IMR-90 (cell line): ENCODE data around the gene DDC. TPM values are rescaled to one million over a fixed set of nuclear protein-coding genes. Genes with fewer than 3 reads are reported as not detected.

Source experiments
- RAD21 ChIP-seq: IDR thresholded peaks from 2 replicates; pipeline ENCODE4 v1.6.1; 2012; ENCODE audit warnings: low read length, improper control_type of control experiment
- polyA plus RNA-seq, 3 experiments: library from polyadenylated mRNA; depleted of rRNA; stranded (reverse); fragments of >200 nt; gene quantifications; 2 replicates each; pipeline ENCODE4 v1.2.3, GENCODE V29; 2012; ENCODE audit warnings: low replicate concordance in 1 of 3
- total RNA-seq: library from RNA; depleted of rRNA; stranded (reverse); fragments of >200 nt; gene quantifications from 2 replicates; pipeline ENCODE4 v1.2.3, GENCODE V29; 2012
- TF ChIP-seq, protein P1 (sequence below): fragments of 150-350 bp; IDR thresholded peaks from 2 replicates; pipeline ENCODE4 v1.6.1; 2017; ENCODE audit warnings: mild to moderate bottlenecking, antibody characterized with exemption, low read length, low read depth
- TF ChIP-seq, protein P2 (sequence below): conservative IDR thresholded peaks from 2 replicates; pipeline ENCODE4 v1.5.1; 2012; ENCODE audit warnings: mild to moderate bottlenecking, low read depth, low read length, improper control_type of control experiment

DDC gene
- total and polyA plus RNA-seq, 2 of the 4 experiments (the other 2 are of a cell fraction), result not detected

DNA sequence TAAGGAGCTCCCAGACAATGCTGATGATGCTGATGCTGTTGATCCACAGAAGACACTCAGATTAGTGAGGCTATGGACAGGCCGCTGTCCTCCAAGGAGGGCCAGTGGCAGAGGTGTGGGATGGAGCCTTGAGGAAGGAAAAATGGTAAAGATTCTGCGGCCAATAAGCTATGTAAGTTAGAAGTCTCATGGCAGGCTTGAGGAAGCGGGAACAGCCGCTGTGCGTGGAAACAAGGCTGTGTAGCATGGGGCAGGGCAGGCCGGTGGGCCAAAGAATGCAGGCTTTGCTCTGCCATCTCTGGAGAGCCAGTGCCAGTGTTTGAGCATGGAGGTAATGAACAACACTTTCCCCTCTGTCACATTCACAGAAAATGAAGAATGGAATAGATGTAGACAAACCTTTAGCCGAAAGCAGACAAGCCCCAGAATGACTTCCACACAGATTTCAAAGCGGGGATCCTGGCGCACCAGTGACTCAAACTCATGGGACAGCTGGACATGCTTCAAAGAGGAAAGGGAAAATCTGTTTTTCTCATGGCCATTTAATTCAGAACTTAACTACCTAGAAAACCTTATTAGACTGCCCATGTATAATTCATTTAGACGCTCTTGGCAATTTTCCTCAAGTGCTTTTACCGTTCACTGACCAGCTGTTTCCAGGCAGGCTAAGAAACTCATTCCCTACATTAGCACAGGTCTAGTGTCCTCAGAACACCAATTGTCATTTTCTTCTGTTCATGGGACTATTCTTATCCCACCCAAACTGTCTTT is 98.2 kb downstream of the DDC start (continued):
- TF ChIP-seq, protein P1, sequence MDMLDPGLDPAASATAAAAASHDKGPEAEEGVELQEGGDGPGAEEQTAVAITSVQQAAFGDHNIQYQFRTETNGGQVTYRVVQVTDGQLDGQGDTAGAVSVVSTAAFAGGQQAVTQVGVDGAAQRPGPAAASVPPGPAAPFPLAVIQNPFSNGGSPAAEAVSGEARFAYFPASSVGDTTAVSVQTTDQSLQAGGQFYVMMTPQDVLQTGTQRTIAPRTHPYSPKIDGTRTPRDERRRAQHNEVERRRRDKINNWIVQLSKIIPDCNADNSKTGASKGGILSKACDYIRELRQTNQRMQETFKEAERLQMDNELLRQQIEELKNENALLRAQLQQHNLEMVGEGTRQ, result no peak
- no peak for TF ChIP-seq RAD21
- TF ChIP-seq, protein P2, sequence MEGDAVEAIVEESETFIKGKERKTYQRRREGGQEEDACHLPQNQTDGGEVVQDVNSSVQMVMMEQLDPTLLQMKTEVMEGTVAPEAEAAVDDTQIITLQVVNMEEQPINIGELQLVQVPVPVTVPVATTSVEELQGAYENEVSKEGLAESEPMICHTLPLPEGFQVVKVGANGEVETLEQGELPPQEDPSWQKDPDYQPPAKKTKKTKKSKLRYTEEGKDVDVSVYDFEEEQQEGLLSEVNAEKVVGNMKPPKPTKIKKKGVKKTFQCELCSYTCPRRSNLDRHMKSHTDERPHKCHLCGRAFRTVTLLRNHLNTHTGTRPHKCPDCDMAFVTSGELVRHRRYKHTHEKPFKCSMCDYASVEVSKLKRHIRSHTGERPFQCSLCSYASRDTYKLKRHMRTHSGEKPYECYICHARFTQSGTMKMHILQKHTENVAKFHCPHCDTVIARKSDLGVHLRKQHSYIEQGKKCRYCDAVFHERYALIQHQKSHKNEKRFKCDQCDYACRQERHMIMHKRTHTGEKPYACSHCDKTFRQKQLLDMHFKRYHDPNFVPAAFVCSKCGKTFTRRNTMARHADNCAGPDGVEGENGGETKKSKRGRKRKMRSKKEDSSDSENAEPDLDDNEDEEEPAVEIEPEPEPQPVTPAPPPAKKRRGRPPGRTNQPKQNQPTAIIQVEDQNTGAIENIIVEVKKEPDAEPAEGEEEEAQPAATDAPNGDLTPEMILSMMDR, result no peak
